ENCODE results near the gene GALNT14.

GRCh38 chr2:31058096-31059035 lies 79.9 kb downstream of the GALNT14 start:
- no peak for TF ChIP-seq GATA2 (IDR thresholded peaks at IDR 0.05; ENCODE audit: low read depth, low read length)
- TF ChIP-seq GATA3 (IDR thresholded peaks at IDR 0.05; ENCODE audit: low read depth, low read length) = no peak
